HEK293T (cell line): ENCODE data around the gene IGSF23.

Experiments used
- BHLHE40 ChIP-seq: fragments of 450-650 bp; IDR thresholded peaks from 2 replicates; pipeline ENCODE4 v1.6.1; 2016; ENCODE audit warnings: mild to moderate bottlenecking, moderate library complexity, borderline replicate concordance
- CTBP1 ChIP-seq: fragments of 450-650 bp; IDR thresholded peaks from 2 replicates; pipeline ENCODE4 v1.6.1; 2016; ENCODE audit warnings: borderline replicate concordance
- ELF4 ChIP-seq: fragments of 450-650 bp; IDR thresholded peaks from 2 replicates; pipeline ENCODE4 v1.6.1; 2017; ENCODE audit warnings: antibody characterized with exemption
- FOXA1 ChIP-seq: fragments of 450-650 bp; IDR thresholded peaks from 2 replicates; pipeline ENCODE4 v1.6.1; 2016; ENCODE audit warnings: mild to moderate bottlenecking
- FOXK2 ChIP-seq: fragments of 450-650 bp; IDR thresholded peaks from 2 replicates; pipeline ENCODE4 v1.6.1; 2016; ENCODE audit warnings: mild to moderate bottlenecking
- FOXM1 ChIP-seq: fragments of 450-650 bp; IDR thresholded peaks from 2 replicates; pipeline ENCODE4 v1.6.1; 2017; ENCODE audit warnings: mild to moderate bottlenecking, borderline replicate concordance
- HDGF ChIP-seq: fragments of 450-650 bp; IDR thresholded peaks from 2 replicates; pipeline ENCODE4 v1.6.1; 2017; ENCODE audit warnings: antibody characterized with exemption, borderline replicate concordance
- L3MBTL2 ChIP-seq: fragments of 450-650 bp; conservative IDR thresholded peaks from 2 replicates; pipeline ENCODE4 v1.6.1; 2016; ENCODE audit warnings: mild to moderate bottlenecking
- NFRKB ChIP-seq: fragments of 450-650 bp; IDR thresholded peaks from 2 replicates; pipeline ENCODE4 v1.6.1; 2016; ENCODE audit warnings: mild to moderate bottlenecking, moderate library complexity
- PKNOX1 ChIP-seq: fragments of 450-650 bp; IDR thresholded peaks from 2 replicates; pipeline ENCODE4 v1.6.1; 2016
- SP1 ChIP-seq: fragments of 450-650 bp; IDR thresholded peaks from 2 replicates; pipeline ENCODE4 v1.6.1; 2017
- SUZ12 ChIP-seq: fragments of 450-650 bp; IDR thresholded peaks from 2 replicates; pipeline ENCODE4 v1.6.1; 2016; ENCODE audit warnings: mild to moderate bottlenecking
- TARDBP ChIP-seq: fragments of 450-650 bp; IDR thresholded peaks from 2 replicates; pipeline ENCODE4 v1.6.1; 2016
- ZNF384 ChIP-seq: fragments of 450-650 bp; IDR thresholded peaks from 2 replicates; pipeline ENCODE4 v1.6.1; 2016

DNA sequence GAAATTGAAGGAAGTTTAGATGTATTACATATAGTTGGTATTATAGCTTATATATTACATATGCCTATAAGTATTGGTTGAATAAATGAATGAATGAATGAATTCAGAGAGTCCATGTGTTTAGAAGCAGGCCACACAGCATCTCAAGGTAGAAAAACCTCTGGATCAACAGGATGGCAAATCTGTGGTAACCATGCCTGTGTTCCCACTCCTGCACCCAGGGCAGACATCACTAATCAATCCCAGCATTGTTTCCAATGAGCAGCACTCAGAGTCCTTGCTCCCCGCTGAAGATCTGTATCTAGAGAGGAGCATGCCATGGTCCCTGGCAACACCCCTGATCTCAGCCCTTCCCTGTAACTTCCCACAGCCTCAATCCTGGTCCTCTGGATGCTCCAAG, 58.9 kb downstream of the IGSF23 start:
- TF ChIP-seq SP1 (no peak), BHLHE40 (no peak), FOXK2 (no peak), HDGF (no peak), FOXA1 (no peak), NFRKB (no peak), PKNOX1 (no peak), FOXM1 (no peak), TARDBP (no peak), ELF4 (no peak), ZNF384 (no peak), SUZ12 (no peak), L3MBTL2 (no peak), CTBP1 (no peak)
